Fibroblast of upper back skin (primary cell): Measurements from ENCODE around the gene HRH2.

Source experiments
- DNase-seq: peaks from one replicate; pipeline ENCODE4 v3.0.0-alpha.2; 2013

HRH2 gene

DNA sequence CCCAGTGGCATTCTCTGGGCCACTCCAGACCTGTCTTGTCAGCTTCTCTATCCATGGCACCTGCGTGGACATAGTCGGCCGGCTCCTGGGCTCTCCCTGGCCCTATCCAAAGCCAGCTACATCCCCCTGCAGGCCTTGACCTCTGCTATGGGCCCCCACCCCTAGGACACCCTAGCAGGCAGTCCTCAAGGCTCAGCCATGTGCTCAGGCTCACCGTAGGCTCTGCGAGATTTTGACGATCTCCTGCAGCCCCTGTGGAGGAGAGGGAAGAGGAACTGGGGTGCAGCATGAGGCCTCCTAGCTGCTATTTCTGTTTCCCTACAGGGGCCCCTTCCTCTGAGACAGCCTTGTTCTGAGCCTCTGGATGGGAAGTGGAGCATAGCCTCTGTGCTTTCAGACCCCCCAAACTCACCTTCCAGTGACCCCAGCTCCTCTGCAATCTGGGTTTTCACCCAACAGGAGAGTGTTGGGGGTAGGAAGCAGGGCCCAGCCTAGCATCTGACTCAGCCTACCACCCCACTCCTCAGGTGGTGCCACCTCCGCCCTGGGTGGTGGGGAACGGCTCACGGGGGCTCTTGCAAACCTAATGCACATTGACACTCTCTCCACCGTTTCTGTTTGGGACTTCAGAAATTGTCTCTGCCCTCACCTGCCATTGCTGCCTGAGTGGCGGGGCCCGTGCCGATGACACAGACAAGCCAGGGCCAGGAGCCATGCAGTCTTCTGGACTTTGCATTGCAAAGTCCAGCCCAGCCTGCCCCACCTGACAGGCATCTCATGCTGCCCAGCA lies 36.7 kb downstream of the HRH2 start:
- no peak for DNase-seq

DNA sequence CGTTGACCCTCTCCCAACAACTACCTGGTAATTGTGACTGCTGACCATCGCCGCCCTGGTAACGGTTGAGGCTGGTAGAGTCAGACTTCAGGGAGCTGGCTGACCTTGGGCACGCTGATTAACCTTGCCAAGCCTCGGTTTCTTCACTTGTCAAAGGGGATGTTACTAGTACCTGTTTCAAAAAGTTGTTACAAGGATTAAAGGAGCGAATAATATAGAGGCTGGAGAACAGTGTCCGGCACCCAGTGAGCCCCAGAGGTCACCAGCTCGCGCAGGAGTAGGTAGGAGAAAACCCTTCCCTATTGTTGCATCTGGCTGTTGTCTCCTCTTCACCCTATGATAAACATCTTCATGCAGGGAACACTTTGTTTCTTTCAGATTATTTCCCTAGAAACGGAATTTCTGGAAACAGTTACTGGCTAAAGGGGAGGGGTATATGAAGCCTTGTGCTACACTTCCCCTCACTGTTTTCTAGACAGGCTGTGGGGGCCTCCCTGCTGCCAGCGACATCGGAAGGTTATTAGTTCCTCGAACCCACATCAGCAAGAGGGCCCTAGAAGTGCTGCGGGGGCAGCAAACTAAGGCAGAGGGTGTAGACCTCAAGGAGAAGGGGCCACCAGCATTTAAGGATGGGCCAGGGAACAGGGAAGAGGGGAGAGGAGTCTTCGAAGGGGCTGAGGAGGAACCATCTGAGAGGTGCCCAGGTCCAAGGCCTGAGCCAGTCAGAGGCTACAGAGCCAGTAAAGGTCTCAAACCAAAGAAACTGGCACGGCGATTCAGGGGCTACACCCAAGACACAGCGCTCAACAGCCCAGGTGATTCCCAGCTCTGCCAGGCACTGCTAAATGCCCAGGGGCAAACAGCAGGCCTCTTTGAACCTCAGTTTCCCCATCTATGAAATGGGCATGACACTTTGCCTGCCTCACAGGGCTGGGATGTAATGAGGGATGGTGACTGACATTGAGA lies 37.6 kb downstream of the HRH2 start:
- no peak for DNase-seq

- DNase-seq: peak; percentile 8
These were observed 38.4 kb downstream of the HRH2 start for GRCh38 chr5:175696139-175696854.

DNA sequence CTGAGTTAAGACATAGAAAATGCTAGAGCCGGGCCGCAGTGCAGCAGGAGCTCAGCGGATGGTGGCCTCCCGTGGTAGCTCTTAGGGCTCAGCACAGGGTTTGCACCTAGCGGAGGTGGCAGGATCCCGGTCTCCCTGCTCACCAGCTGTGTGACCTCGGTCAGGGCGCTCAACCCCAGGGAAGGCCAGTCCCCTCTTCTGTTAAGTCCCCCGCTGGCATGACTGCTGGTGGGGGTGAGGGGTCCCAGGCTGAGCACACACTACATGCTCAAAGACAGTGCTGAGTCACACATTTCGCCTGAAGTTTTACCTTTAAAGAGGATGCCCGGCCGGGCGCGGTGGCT lies 39.0 kb downstream of the HRH2 start:
- DNase-seq: no peak

GRCh38 chr5:175697846-175698245 lies 40.0 kb downstream of the HRH2 start:
- DNase-seq: no peak

- no peak for DNase-seq
These were observed 40.7 kb downstream of the HRH2 start for GRCh38 chr5:175698401-175699115.

GRCh38 chr5:175700991-175701390 lies 43.1 kb downstream of the HRH2 start:
- DNase-seq: no peak

DNA sequence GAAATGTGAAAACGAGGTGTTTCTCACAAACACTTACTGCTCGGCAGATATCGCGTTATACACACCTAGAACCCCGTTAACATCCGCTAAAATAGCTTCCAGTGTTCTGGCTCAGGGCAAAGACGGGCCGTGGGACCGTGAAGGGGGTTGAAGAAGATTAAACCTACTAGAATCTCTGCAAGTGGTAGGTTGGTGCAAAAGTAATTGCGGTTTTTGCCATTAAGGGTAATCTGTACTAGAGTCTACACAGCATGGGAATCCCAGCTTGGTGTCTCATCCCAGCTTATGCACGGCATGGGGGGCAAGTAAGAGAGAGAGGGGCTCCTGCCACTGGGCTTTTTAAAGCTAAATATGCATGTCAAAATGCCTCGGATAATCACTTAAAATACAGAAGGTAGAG lies 43.9 kb downstream of the HRH2 start:
- DNase-seq: no peak

DNA sequence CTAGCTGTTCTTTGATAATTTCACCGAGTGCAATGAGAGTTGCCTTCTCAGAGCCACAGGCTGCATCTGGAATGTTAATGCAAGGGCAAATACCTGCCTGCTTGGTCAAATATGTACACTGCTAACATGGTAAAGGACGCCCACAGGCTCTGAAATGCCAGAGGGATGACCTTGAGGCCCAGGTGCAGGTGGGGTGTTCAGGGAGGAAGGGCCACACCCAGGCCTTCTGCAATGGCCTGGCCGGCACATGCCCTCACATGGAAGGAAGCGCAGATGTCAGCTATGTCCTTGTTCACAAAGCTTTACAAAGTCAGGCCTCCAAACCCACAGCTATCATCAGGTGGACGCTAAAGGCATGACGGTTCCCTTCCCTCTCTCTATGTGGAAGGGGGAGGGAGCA lies 48.6 kb downstream of the HRH2 start:
- DNase-seq: no peak

GRCh38 chr5:175707751-175708375 lies 50.0 kb downstream of the HRH2 start:
- DNase-seq: no peak

GRCh38 chr5:175709276-175709781 lies 51.5 kb downstream of the HRH2 start:
- DNase-seq: no peak

DNA sequence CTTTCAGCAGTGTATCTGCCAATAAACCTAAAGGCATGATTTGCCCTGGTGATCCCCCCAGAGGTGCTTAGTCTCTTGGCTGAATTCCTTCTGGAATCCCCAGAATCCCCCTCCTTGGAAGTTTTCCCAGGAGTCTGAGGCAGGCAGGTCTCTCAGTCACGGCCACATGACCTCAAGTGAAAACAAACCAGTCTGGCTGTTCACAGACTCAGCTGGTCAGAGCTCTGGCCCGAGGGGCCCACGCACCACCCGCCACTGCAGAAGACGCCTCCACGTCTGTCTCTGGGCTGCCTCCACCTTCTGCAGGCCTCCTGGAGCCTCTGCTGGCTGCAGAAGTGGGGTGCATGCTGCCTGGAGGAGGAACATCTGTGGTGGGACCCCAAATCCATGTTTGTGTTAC lies 52.5 kb downstream of the HRH2 start:
- no peak for DNase-seq

GRCh38 chr5:175711031-175711430 lies 53.2 kb downstream of the HRH2 start:
- DNase-seq: no peak

DNA sequence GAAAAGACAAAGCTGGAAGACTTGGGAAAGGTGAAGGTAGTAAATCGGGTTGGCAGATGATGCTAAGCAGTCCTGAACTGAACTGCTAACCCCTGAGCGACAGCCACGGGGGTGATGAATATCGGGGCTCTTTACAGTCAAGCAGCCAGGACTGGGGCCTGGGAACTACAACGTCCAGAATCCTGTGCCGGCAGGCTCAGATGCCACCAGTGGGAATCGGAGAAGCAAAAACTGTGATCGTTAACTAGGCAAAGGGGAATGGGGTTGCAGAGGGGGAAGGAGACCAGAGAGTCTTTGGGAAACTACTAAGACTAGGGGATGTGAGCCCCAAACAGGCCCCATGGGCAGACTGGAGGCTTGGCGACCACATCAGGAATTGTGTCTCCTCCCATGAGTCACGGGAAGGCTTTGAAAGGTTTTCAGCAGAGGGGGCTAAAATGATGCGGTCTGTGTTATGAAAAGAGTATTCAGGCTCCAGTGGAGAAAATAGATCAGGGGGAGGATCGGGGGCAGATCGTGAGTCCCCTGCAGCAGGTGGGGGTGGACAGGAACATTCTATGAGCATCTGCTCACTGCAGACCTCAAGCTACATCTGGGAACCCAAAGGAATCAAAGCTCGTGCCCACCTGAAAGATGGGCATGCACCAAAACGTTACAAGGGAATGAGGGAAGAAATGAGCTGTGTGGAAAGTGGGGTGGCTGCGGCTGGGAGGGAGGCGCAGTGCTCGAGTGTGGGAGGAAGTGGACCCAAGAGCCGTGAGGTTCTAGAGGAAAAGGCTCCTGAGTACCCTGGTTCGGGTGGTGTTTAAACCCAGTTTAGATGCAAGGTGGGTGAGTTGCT lies 53.8 kb downstream of the HRH2 start:
- DNase-seq: no peak

DNA sequence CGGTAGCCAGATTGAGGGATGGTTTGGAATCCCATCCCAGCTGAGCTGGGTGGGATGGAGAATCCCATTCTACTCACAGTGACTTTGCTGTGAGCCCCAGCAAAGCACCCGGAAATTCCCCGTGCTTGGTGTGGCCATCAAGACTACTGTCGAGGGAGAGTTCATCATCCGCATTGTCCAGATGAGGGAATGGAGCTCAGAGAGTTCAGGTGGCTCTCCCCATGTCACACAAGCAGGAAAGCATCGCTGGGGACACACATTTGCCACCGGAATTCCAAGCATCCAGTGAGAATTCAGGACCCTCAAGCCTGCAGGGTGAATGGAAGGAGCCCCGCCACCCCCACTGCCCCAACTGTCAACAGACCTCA lies 54.4 kb downstream of the HRH2 start:
- DNase-seq: no peak

DNA sequence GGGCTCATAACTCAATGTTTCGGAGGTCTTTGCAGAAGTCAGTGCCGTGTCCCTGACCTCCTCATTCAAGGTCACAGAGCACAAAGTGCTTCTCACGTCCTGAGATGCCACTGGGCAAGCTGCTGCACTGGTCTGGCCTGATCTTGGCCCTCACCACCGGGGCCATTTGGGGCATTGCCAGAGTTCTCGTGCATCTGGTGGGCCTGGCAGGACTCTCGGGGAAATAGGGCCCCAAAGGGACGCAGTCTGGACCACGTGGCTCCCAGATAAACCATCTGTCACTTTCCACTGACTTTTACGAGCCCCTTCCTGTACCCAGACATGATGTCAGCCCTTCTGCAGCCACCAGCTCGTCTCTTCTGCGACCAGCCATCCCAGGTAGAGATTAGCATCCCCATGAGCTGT lies 54.8 kb downstream of the HRH2 start:
- DNase-seq: no peak

- no peak for DNase-seq
These were observed 56.1 kb downstream of the HRH2 start for GRCh38 chr5:175713930-175714329.

GRCh38 chr5:175714479-175715085 lies 56.7 kb downstream of the HRH2 start:
- DNase-seq: no peak

DNA sequence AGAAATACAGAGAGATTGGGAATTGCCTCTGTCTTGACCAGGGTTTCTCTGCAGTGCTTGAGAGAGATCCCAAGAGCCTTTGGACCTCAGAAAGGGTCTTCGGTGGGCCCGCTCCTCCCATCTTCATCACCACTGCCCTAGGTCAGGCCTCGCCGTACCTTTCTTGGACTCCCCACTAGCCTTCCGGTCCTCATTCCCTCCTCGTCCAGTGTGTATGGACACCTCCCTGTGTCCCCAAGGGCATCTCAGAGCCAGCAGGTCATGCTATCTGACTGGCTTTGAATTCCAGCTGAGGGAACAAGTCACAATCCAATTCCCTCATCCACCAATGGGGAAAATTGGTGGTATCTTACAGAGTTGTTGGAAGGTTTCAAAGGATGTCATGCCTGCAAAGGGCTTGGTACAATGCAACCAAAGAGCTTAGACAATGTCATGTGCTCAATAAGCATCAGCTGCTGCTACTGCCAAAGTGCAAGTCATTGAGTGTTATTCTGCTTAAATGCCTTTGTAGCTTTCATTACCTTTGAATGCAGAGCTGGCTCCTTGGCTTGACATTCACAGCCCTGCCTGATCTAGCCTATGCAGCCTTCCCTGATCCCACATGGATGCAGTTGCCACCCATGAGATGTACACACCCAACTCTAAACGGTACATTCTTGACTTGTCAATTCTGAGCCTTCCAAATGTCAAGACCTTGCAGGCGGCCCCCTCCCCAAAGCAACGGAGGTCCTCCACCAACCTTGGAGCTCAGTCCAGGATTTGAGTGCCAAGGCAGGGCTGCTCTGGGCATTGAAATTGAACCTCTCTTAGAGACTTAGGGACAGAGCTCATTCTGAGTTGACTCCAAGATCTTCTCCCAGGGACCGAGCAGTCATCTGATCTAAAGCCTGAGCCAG lies 58.0 kb downstream of the HRH2 start:
- DNase-seq: no peak

DNA sequence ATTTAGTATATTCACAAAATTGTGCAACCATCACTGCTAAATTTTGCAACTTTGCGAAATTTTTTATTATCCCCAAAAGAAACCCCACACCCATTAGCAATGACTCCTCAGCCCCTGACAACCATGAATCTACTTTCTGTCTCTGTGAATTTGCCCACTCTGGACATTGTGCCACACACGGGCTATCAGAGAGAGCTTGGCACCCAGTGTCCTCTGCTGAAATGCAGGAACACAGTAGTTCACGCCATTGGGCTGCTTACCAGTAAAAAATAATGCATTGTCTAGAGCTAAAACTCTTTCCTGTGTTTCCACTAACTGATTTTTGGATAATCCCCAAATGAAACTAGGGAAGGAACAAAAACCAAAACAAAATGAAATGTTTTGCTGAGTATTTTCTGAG lies 60.0 kb downstream of the HRH2 start:
- no peak for DNase-seq
